ENCODE data around the gene ADAM11.

Gene ADAM11

DNA sequence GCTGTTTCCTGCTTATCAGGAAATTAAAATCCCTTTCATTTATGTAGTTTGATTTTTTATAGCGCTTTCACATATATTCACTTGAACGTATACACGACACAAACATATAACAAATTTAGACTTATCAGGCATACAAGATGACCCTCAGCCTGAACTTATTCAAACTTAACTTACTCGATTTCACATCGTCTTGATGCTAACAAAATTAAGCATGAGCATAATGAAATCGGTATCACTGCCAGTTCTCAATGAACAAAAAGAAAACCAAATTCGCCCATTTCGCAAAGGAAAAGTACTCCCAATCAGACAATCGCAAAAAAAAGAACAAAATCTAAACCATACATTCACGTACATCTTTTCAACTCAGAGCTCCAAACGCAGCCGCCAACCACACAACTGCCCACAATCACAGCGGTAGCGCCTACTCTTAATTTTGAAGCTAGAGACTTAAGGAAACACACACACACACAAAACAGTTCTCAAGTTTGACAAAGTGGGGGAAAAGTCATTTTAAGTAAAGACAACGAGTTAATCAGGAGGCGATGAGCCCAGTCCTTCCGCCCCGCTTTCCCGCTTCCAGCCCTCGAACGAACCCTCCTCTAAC is 70.2 kb downstream of the ADAM11 start (continued):
- no peak for TF ChIP-seq ZNF211 (tag by site-specific recombination; IDR thresholded peaks at IDR 0.05; ENCODE audit: low read depth)
- TF ChIP-seq, protein P1, sequence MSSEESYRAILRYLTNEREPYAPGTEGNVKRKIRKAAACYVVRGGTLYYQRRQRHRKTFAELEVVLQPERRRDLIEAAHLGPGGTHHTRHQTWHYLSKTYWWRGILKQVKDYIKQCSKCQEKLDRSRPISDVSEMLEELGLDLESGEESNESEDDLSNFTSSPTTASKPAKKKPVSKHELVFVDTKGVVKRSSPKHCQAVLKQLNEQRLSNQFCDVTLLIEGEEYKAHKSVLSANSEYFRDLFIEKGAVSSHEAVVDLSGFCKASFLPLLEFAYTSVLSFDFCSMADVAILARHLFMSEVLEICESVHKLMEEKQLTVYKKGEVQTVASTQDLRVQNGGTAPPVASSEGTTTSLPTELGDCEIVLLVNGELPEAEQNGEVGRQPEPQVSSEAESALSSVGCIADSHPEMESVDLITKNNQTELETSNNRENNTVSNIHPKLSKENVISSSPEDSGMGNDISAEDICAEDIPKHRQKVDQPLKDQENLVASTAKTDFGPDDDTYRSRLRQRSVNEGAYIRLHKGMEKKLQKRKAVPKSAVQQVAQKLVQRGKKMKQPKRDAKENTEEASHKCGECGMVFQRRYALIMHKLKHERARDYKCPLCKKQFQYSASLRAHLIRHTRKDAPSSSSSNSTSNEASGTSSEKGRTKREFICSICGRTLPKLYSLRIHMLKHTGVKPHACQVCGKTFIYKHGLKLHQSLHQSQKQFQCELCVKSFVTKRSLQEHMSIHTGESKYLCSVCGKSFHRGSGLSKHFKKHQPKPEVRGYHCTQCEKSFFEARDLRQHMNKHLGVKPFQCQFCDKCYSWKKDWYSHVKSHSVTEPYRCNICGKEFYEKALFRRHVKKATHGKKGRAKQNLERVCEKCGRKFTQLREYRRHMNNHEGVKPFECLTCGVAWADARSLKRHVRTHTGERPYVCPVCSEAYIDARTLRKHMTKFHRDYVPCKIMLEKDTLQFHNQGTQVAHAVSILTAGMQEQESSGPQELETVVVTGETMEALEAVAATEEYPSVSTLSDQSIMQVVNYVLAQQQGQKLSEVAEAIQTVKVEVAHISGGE (tag by site-specific recombination; conservative IDR thresholded peaks at IDR 0.05; ENCODE audit: low read depth) = no peak
- TF ChIP-seq, protein P2, sequence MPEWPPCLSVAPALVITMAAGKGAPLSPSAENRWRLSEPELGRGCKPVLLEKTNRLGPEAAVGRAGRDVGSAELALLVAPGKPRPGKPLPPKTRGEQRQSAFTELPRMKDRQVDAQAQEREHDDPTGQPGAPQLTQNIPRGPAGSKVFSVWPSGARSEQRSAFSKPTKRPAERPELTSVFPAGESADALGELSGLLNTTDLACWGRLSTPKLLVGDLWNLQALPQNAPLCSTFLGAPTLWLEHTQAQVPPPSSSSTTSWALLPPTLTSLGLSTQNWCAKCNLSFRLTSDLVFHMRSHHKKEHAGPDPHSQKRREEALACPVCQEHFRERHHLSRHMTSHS (tag by site-specific recombination; IDR thresholded peaks at IDR 0.05) = no peak
- no peak for TF ChIP-seq ZNF624 (tag by site-specific recombination; IDR thresholded peaks at IDR 0.05)
- TF ChIP-seq ZNF473 (tag by site-specific recombination; IDR thresholded peaks at IDR 0.05) = no peak
- TF ChIP-seq, protein P3, sequence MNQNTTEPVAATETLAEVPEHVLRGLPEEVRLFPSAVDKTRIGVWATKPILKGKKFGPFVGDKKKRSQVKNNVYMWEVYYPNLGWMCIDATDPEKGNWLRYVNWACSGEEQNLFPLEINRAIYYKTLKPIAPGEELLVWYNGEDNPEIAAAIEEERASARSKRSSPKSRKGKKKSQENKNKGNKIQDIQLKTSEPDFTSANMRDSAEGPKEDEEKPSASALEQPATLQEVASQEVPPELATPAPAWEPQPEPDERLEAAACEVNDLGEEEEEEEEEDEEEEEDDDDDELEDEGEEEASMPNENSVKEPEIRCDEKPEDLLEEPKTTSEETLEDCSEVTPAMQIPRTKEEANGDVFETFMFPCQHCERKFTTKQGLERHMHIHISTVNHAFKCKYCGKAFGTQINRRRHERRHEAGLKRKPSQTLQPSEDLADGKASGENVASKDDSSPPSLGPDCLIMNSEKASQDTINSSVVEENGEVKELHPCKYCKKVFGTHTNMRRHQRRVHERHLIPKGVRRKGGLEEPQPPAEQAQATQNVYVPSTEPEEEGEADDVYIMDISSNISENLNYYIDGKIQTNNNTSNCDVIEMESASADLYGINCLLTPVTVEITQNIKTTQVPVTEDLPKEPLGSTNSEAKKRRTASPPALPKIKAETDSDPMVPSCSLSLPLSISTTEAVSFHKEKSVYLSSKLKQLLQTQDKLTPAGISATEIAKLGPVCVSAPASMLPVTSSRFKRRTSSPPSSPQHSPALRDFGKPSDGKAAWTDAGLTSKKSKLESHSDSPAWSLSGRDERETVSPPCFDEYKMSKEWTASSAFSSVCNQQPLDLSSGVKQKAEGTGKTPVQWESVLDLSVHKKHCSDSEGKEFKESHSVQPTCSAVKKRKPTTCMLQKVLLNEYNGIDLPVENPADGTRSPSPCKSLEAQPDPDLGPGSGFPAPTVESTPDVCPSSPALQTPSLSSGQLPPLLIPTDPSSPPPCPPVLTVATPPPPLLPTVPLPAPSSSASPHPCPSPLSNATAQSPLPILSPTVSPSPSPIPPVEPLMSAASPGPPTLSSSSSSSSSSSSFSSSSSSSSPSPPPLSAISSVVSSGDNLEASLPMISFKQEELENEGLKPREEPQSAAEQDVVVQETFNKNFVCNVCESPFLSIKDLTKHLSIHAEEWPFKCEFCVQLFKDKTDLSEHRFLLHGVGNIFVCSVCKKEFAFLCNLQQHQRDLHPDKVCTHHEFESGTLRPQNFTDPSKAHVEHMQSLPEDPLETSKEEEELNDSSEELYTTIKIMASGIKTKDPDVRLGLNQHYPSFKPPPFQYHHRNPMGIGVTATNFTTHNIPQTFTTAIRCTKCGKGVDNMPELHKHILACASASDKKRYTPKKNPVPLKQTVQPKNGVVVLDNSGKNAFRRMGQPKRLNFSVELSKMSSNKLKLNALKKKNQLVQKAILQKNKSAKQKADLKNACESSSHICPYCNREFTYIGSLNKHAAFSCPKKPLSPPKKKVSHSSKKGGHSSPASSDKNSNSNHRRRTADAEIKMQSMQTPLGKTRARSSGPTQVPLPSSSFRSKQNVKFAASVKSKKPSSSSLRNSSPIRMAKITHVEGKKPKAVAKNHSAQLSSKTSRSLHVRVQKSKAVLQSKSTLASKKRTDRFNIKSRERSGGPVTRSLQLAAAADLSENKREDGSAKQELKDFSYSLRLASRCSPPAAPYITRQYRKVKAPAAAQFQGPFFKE (tag by site-specific recombination; IDR thresholded peaks at IDR 0.05; ENCODE audit: borderline replicate concordance) = no peak
- no peak for TF ChIP-seq SCRT2 (tag by site-specific recombination; IDR thresholded peaks at IDR 0.05)
- TF ChIP-seq ZBTB17 (tag by site-specific recombination; IDR thresholded peaks at IDR 0.05) = peak; percentile 51
- 0 out of 2 replicates have a peak, but pooled peaks have one; percentile 50 for TF ChIP-seq ZNF2 (tag by site-specific recombination; IDR thresholded peaks at IDR 0.05)
- TF ChIP-seq ZNF391 (tag by site-specific recombination; IDR thresholded peaks at IDR 0.05; ENCODE audit: borderline replicate concordance, low read depth) = no peak
- no peak for TF ChIP-seq ZIC2 (tag by site-specific recombination; IDR thresholded peaks at IDR 0.05)
- TF ChIP-seq, protein P4, sequence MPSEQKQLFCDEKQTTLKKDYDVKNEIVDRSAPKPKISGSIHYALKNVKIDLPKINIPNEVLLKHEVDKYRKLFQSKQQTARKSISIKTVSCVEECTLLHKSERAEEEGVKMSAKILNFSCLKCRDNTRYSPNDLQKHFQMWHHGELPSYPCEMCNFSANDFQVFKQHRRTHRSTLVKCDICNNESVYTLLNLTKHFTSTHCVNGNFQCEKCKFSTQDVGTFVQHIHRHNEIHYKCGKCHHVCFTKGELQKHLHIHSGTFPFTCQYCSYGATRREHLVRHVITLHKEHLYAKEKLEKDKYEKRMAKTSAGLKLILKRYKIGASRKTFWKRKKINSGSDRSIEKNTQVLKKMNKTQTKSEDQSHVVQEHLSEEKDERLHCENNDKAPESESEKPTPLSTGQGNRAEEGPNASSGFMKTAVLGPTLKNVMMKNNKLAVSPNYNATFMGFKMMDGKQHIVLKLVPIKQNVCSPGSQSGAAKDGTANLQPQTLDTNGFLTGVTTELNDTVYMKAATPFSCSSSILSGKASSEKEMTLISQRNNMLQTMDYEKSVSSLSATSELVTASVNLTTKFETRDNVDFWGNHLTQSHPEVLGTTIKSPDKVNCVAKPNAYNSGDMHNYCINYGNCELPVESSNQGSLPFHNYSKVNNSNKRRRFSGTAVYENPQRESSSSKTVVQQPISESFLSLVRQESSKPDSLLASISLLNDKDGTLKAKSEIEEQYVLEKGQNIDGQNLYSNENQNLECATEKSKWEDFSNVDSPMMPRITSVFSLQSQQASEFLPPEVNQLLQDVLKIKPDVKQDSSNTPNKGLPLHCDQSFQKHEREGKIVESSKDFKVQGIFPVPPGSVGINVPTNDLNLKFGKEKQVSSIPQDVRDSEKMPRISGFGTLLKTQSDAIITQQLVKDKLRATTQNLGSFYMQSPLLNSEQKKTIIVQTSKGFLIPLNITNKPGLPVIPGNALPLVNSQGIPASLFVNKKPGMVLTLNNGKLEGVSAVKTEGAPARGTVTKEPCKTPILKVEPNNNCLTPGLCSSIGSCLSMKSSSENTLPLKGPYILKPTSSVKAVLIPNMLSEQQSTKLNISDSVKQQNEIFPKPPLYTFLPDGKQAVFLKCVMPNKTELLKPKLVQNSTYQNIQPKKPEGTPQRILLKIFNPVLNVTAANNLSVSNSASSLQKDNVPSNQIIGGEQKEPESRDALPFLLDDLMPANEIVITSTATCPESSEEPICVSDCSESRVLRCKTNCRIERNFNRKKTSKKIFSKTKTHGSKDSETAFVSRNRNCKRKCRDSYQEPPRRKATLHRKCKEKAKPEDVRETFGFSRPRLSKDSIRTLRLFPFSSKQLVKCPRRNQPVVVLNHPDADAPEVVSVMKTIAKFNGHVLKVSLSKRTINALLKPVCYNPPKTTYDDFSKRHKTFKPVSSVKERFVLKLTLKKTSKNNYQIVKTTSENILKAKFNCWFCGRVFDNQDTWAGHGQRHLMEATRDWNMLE (tag by site-specific recombination; conservative IDR thresholded peaks at IDR 0.05; ENCODE audit: low read depth) = no peak
- TF ChIP-seq ZBTB7A (tag by site-specific recombination; IDR thresholded peaks at IDR 0.05; ENCODE audit: low read depth) = 0 out of 2 replicates have a peak, but pooled peaks have one; percentile 7
- no peak for TF ChIP-seq ZNF561 (tag by site-specific recombination; IDR thresholded peaks at IDR 0.05; ENCODE audit: borderline replicate concordance)
- TF ChIP-seq ZBTB20 (tag by site-specific recombination; IDR thresholded peaks at IDR 0.05) = no peak
- TF ChIP-seq ZBTB1 (tag by site-specific recombination; IDR thresholded peaks at IDR 0.05) = no peak
- no peak for TF ChIP-seq ZNF777 (tag by site-specific recombination; IDR thresholded peaks at IDR 0.05; ENCODE audit: borderline replicate concordance)
- no peak for TF ChIP-seq BCL11B (tag by site-specific recombination; IDR thresholded peaks at IDR 0.05; ENCODE audit: low read depth)
- peak; percentile 69 for TF ChIP-seq ZFHX2 (tag by site-specific recombination; conservative IDR thresholded peaks at IDR 0.05)
- no peak for TF ChIP-seq ZNF311 (tag by site-specific recombination; IDR thresholded peaks at IDR 0.05; ENCODE audit: borderline replicate concordance)
- TF ChIP-seq ZNF146 (tag by site-specific recombination; IDR thresholded peaks at IDR 0.05) = peak; percentile 9; the same call in 1 of the 2 replicates
- TF ChIP-seq, protein P5, sequence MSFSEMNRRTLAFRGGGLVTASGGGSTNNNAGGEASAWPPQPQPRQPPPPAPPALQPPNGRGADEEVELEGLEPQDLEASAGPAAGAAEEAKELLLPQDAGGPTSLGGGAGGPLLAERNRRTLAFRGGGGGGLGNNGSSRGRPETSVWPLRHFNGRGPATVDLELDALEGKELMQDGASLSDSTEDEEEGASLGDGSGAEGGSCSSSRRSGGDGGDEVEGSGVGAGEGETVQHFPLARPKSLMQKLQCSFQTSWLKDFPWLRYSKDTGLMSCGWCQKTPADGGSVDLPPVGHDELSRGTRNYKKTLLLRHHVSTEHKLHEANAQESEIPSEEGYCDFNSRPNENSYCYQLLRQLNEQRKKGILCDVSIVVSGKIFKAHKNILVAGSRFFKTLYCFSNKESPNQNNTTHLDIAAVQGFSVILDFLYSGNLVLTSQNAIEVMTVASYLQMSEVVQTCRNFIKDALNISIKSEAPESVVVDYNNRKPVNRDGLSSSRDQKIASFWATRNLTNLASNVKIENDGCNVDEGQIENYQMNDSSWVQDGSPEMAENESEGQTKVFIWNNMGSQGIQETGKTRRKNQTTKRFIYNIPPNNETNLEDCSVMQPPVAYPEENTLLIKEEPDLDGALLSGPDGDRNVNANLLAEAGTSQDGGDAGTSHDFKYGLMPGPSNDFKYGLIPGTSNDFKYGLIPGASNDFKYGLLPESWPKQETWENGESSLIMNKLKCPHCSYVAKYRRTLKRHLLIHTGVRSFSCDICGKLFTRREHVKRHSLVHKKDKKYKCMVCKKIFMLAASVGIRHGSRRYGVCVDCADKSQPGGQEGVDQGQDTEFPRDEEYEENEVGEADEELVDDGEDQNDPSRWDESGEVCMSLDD (tag by site-specific recombination; IDR thresholded peaks at IDR 0.05) = no peak
